HG03378 (cell line): ENCODE data around the gene EFNA3.

Source experiments
- ATAC-seq: cut with Tn5 transposase; IDR thresholded peaks from one replicate; pipeline ENCODE4 v1.9.1; 2021; ENCODE audit warnings: mild to moderate bottlenecking, moderate library complexity; ENCODE audit not compliant: unreplicated experiment

Gene EFNA3

GRCh38 chr1:155083052-155083541, 4.5 kb downstream of the EFNA3 start:
- no peak for ATAC-seq

GRCh38 chr1:155083865-155084721, 5.5 kb downstream of the EFNA3 start:
- no peak for ATAC-seq

- peak; percentile 64 for ATAC-seq
These were observed 6.3 kb downstream of the EFNA3 start for GRCh38 chr1:155084722-155085503.

- ATAC-seq = no peak
These were observed 7.0 kb downstream of the EFNA3 start for GRCh38 chr1:155085504-155086127.

- ATAC-seq = no peak
These were observed 7.6 kb downstream of the EFNA3 start for GRCh38 chr1:155086128-155086741.

- no peak for ATAC-seq
These were observed 8.4 kb downstream of the EFNA3 start for GRCh38 chr1:155086856-155087535.

- no peak for ATAC-seq
These were observed 12.7 kb downstream of the EFNA3 start for GRCh38 chr1:155091071-155092051.

GRCh38 chr1:155092131-155092530, 13.5 kb downstream of the EFNA3 start:
- ATAC-seq = no peak

GRCh38 chr1:155092641-155093040, 14.0 kb downstream of the EFNA3 start:
- no peak for ATAC-seq

- no peak for ATAC-seq
These were observed 15.4 kb downstream of the EFNA3 start for GRCh38 chr1:155093911-155094621.

- ATAC-seq = no peak
These were observed 15.9 kb downstream of the EFNA3 start for GRCh38 chr1:155094622-155094948.

- no peak for ATAC-seq
These were observed 20.7 kb downstream of the EFNA3 start for GRCh38 chr1:155099331-155099730.

- ATAC-seq = no peak
These were observed 24.7 kb downstream of the EFNA3 start for GRCh38 chr1:155103325-155103724.

- no peak for ATAC-seq
These were observed 26.2 kb downstream of the EFNA3 start for GRCh38 chr1:155104605-155105534.

- no peak for ATAC-seq
These were observed 27.0 kb downstream of the EFNA3 start for GRCh38 chr1:155105604-155106011.

GRCh38 chr1:155106862-155107261, 28.2 kb downstream of the EFNA3 start:
- ATAC-seq = no peak
